Skeletal muscle satellite cell (primary cell): Measurements from ENCODE around the gene CMSS1.

ENCODE experiments used
- H3K27me3 ChIP-seq: 2 replicates; pipeline ENCODE4 v1.7.0; 2013; ENCODE audit warnings: low read length; ENCODE audit not compliant: control insufficient read depth, insufficient read depth
- H3K36me3 ChIP-seq: 2 replicates; pipeline ENCODE4 v1.7.0; 2013; ENCODE audit warnings: mild to moderate bottlenecking, control low read depth, low read length; ENCODE audit not compliant: insufficient read depth
- H3K4me1 ChIP-seq: 2 replicates; pipeline ENCODE4 v1.7.0; 2013; ENCODE audit warnings: low read length; ENCODE audit not compliant: control insufficient read depth, insufficient read depth
- H3K4me2 ChIP-seq: 2 replicates; pipeline ENCODE4 v1.7.0; 2013; ENCODE audit warnings: mild to moderate bottlenecking, low read length
- H3K4me3 ChIP-seq: 2 replicates; pipeline ENCODE4 v1.7.0; 2013; ENCODE audit warnings: low read length
- H3K9ac ChIP-seq: 2 replicates; pipeline ENCODE4 v1.7.0; 2013; ENCODE audit warnings: mild to moderate bottlenecking, low read depth, low read length, moderate library complexity
- H3K9me3 ChIP-seq: replicated peaks from 2 replicates; pipeline ENCODE4 v1.7.0; 2013; ENCODE audit warnings: mild to moderate bottlenecking, control low read depth, low read length

Gene CMSS1

GRCh38 chr3:100075851-100076730 lies 258.4 kb downstream of the CMSS1 start:
- Histone ChIP-seq H3K4me3 (no peak overlapping the region), H3K4me2 (no peak overlapping the region), H3K4me1 (no peaks in the 10 kb centered on the region), H3K9ac (no peak overlapping the region), H3K9me3 (no peaks in the 10 kb centered on the region), H3K27me3 (no peaks in the 10 kb centered on the region), H3K36me3 (no peaks in the 10 kb centered on the region)

- no peak overlapping the region for H3K4me2 ChIP-seq
- H3K4me3 ChIP-seq: no peak overlapping the region
- no peaks in the 10 kb centered on the region for H3K4me1 ChIP-seq
- no peaks in the 10 kb centered on the region for H3K9me3 ChIP-seq
- H3K27me3 ChIP-seq: no peaks in the 10 kb centered on the region
- H3K36me3 ChIP-seq: no peaks in the 10 kb centered on the region
- no peak overlapping the region for H3K9ac ChIP-seq
These were observed 259.3 kb downstream of the CMSS1 start for GRCh38 chr3:100076731-100077529.

- Histone ChIP-seq H3K9ac (no peak overlapping the region), H3K4me3 (no peak overlapping the region), H3K27me3 (no peaks in the 10 kb centered on the region), H3K4me2 (no peak overlapping the region), H3K4me1 (no peaks in the 10 kb centered on the region), H3K36me3 (no peaks in the 10 kb centered on the region), H3K9me3 (no peaks in the 10 kb centered on the region)
These were observed 261.7 kb downstream of the CMSS1 start for GRCh38 chr3:100079328-100079727.

- H3K4me1 ChIP-seq: no peaks in the 10 kb centered on the region
- H3K9ac ChIP-seq: no peak overlapping the region
- no peak overlapping the region for H3K4me2 ChIP-seq
- no peaks in the 10 kb centered on the region for H3K36me3 ChIP-seq
- peaks cover 3% of the 10 kb centered on the region for H3K27me3 ChIP-seq
- H3K4me3 ChIP-seq: no peak overlapping the region
- H3K9me3 ChIP-seq: no peaks in the 10 kb centered on the region
These were observed 262.9 kb downstream of the CMSS1 start for GRCh38 chr3:100080573-100080972.

GRCh38 chr3:100081311-100081710 lies 263.6 kb downstream of the CMSS1 start:
- H3K9me3 ChIP-seq: no peaks in the 10 kb centered on the region
- no peak overlapping the region for H3K4me3 ChIP-seq
- H3K9ac ChIP-seq: no peak overlapping the region
- H3K4me2 ChIP-seq: no peak overlapping the region
- no peaks in the 10 kb centered on the region for H3K36me3 ChIP-seq
- peaks cover 5% of the 10 kb centered on the region for H3K4me1 ChIP-seq
- H3K27me3 ChIP-seq: peaks cover 3% of the 10 kb centered on the region

GRCh38 chr3:100081986-100082692 lies 264.5 kb downstream of the CMSS1 start:
- H3K27me3 ChIP-seq: peaks cover 3% of the 10 kb centered on the region
- no peaks in the 10 kb centered on the region for H3K36me3 ChIP-seq
- H3K4me1 ChIP-seq: peaks cover 13% of the 10 kb centered on the region
- H3K9me3 ChIP-seq: no peaks in the 10 kb centered on the region
- no peak overlapping the region for H3K4me3 ChIP-seq
- H3K9ac ChIP-seq: no peak overlapping the region
- H3K4me2 ChIP-seq: no peak overlapping the region

- H3K9me3 ChIP-seq: no peaks in the 10 kb centered on the region
- no peak overlapping the region for H3K9ac ChIP-seq
- H3K4me3 ChIP-seq: no peak overlapping the region
- H3K27me3 ChIP-seq: peaks cover 3% of the 10 kb centered on the region
- H3K4me2 ChIP-seq: no peak overlapping the region
- no peaks in the 10 kb centered on the region for H3K36me3 ChIP-seq
- H3K4me1 ChIP-seq: peaks cover 19% of the 10 kb centered on the region
These were observed 265.1 kb downstream of the CMSS1 start for GRCh38 chr3:100082714-100083113.

GRCh38 chr3:100083209-100083608 lies 265.5 kb downstream of the CMSS1 start:
- H3K27me3 ChIP-seq: peaks cover 3% of the 10 kb centered on the region
- no peak overlapping the region for H3K4me2 ChIP-seq
- peaks cover 19% of the 10 kb centered on the region for H3K4me1 ChIP-seq
- H3K36me3 ChIP-seq: no peaks in the 10 kb centered on the region
- no peaks in the 10 kb centered on the region for H3K9me3 ChIP-seq
- no peak overlapping the region for H3K4me3 ChIP-seq
- no peak overlapping the region for H3K9ac ChIP-seq

- H3K9me3 ChIP-seq: no peaks in the 10 kb centered on the region
- H3K4me1 ChIP-seq: peaks cover 27% of the 10 kb centered on the region
- H3K36me3 ChIP-seq: no peaks in the 10 kb centered on the region
- no peak overlapping the region for H3K9ac ChIP-seq
- peaks cover 3% of the 10 kb centered on the region for H3K27me3 ChIP-seq
- H3K4me2 ChIP-seq: no peak overlapping the region
- H3K4me3 ChIP-seq: no peak overlapping the region
These were observed 266.6 kb downstream of the CMSS1 start for GRCh38 chr3:100084100-100084806.

GRCh38 chr3:100086401-100086800 lies 268.7 kb downstream of the CMSS1 start:
- Histone ChIP-seq H3K4me1 (peaks cover 37% of the 10 kb centered on the region), H3K27me3 (peaks cover 3% of the 10 kb centered on the region), H3K4me3 (no peak overlapping the region)

GRCh38 chr3:100087198-100087597 lies 269.5 kb downstream of the CMSS1 start:
- peaks cover 37% of the 10 kb centered on the region for H3K4me1 ChIP-seq
- H3K4me2 ChIP-seq: peak overlapping the region; percentile 14
- peaks cover 3% of the 10 kb centered on the region for H3K27me3 ChIP-seq
- peak overlapping the region; percentile 41 for H3K4me3 ChIP-seq
- no peaks in the 10 kb centered on the region for H3K36me3 ChIP-seq
- H3K9ac ChIP-seq: peak overlapping the region; percentile 48
- H3K9me3 ChIP-seq: no peaks in the 10 kb centered on the region

More at GRCh38 chr3:100086401-100086800, 268.7 kb downstream of the CMSS1 start:
- H3K4me2 ChIP-seq: peak overlapping the region; percentile 14
- peak overlapping the region; percentile 48 for H3K9ac ChIP-seq
- no peaks in the 10 kb centered on the region for H3K36me3 ChIP-seq
- H3K9me3 ChIP-seq: no peaks in the 10 kb centered on the region
